Measurements from ENCODE around the gene KRTAP2-2. TPM values are rescaled to one million over a fixed set of nuclear protein-coding genes. Genes with fewer than 3 reads are reported as not detected.
"Not testable (repeated sequence)": the region's sequence is repeated elsewhere in the genome, so short reads cannot be mapped to it uniquely, and the experiment has no call there.

The KRTAP2-2 gene
- polyA plus RNA-seq, 1 donor, result not detected

- DNase-seq, result not testable (repeated sequence)
Measured at GRCh38 chr17:41065016-41065689, 10.1 kb upstream of the KRTAP2-2 start.

- DNase-seq, result no peak
Measured at GRCh38 chr17:41064301-41064700, 9.3 kb upstream of the KRTAP2-2 start.

- DNase-seq, result no peak
Measured at GRCh38 chr17:41063449-41063848, 8.4 kb upstream of the KRTAP2-2 start.

GRCh38 chr17:41061964-41062363 lies 6.9 kb upstream of the KRTAP2-2 start:
- no peak for DNase-seq

- no peak for DNase-seq
Measured at GRCh38 chr17:41060052-41060604, 5.1 kb upstream of the KRTAP2-2 start, which contains the start of gene KRTAP2-3. Gene KRTAP2-3 (minus strand): TSS chr17:41060114. CDS start chr17:41060050, 64 bp downstream.

GRCh38 chr17:41059276-41060051 lies 4.4 kb upstream of the KRTAP2-2 start:
- not testable (repeated sequence) for DNase-seq

- no peak for DNase-seq
Measured at GRCh38 chr17:41058741-41059140, 3.7 kb upstream of the KRTAP2-2 start.

GRCh38 chr17:41057547-41057946 lies 2.5 kb upstream of the KRTAP2-2 start:
- DNase-seq, result no peak

- DNase-seq, result not testable (repeated sequence)
Measured at GRCh38 chr17:41054556-41054955, 474 bp downstream of the KRTAP2-2 start.

- DNase-seq, result peak; percentile 27
Measured at GRCh38 chr17:41054025-41054424, 1.0 kb downstream of the KRTAP2-2 start.

GRCh38 chr17:41052566-41052965 lies 2.5 kb downstream of the KRTAP2-2 start:
- no peak for DNase-seq

GRCh38 chr17:41049110-41049509 lies 5.9 kb downstream of the KRTAP2-2 start:
- DNase-seq, result no peak

- no peak for DNase-seq
Measured at GRCh38 chr17:41048441-41048840, 6.6 kb downstream of the KRTAP2-2 start.

GRCh38 chr17:41046735-41047465 lies 8.1 kb downstream of the KRTAP2-2 start, which contains the start of gene KRTAP2-1:
Gene KRTAP2-1 (minus strand): TSS chr17:41047316. CDS start chr17:41047267, 49 bp downstream.
- not testable (repeated sequence) for DNase-seq

- DNase-seq, result no peak
Measured at GRCh38 chr17:41042953-41043352, 12.1 kb downstream of the KRTAP2-2 start.

- not testable (repeated sequence) for DNase-seq
Measured at GRCh38 chr17:41040783-41041571, 14.1 kb downstream of the KRTAP2-2 start, which contains the start of gene KRTAP1-1. Gene KRTAP1-1 (minus strand): TSS chr17:41041450. CDS start chr17:41041397, 53 bp downstream.

GRCh38 chr17:41037853-41038350 lies 17.1 kb downstream of the KRTAP2-2 start:
- DNase-seq, result no peak

GRCh38 chr17:41034346-41034935 lies 20.6 kb downstream of the KRTAP2-2 start, which contains the start of gene KRTAP1-3:
Gene KRTAP1-3 (minus strand): TSS chr17:41034874. CDS start chr17:41034821, 53 bp downstream.
- DNase-seq, result not testable (repeated sequence)

- DNase-seq, result no peak
Measured at GRCh38 chr17:41029633-41030245, 25.3 kb downstream of the KRTAP2-2 start, which contains the start of gene KRTAP1-4. Gene KRTAP1-4 (minus strand): TSS chr17:41030195. CDS start chr17:41030078, 117 bp downstream.
